HepG2 (cell line): ENCODE results near the gene TTC31. TPM values are rescaled to one million over a fixed set of nuclear protein-coding genes. Genes with fewer than 3 reads are reported as not detected.

Experiments
- ARHGAP35 ChIP-seq: sonication (generic); formaldehyde crosslinking; IDR thresholded peaks from 2 replicates; pipeline ENCODE4 v1.9.0; 2022; ENCODE audit warnings: mild to moderate bottlenecking, inconsistent platforms, moderate library complexity, missing genetic modification reagents, borderline replicate concordance
- CREB1 ChIP-seq, 2 experiments: fragments of 450-650 bp in 1 of 2; IDR thresholded peaks; 2 replicates each; pipeline ENCODE4 v1.6.1; 2016 to 2017; ENCODE audit warnings: control low read depth in 1 of 2, mild to moderate bottlenecking in 1 of 2, missing compliant biosample characterization in 1 of 2, missing genetic modification characterization in 1 of 2
- CREM ChIP-seq, 2 experiments: sonication (generic) in 1 of 2; formaldehyde crosslinking in 1 of 2; IDR thresholded peaks; 2 replicates each; pipeline versions ENCODE4 v1.4.0 to v1.6.1; 2016 to 2020; ENCODE audit warnings: antibody characterized with exemption in 1 of 2, mild to moderate bottlenecking in 1 of 2, missing genetic modification reagents in 1 of 2
- GABPA ChIP-seq, 2 experiments: IDR thresholded peaks; 2 replicates each; pipeline ENCODE4 v1.6.1; 2011 to 2016; ENCODE audit warnings: low read depth in 2 of 2, low read length in 1 of 2, missing biosample characterization in 1 of 2, missing genetic modification characterization in 1 of 2
- MTA3 ChIP-seq: sonication (generic); formaldehyde crosslinking; IDR thresholded peaks from 2 replicates; pipeline ENCODE4 v1.4.0; 2020; ENCODE audit warnings: missing genetic modification reagents
- ONECUT2 ChIP-seq: sonication (generic); formaldehyde crosslinking; IDR thresholded peaks from 2 replicates; pipeline ENCODE4 v1.4.0; 2020; ENCODE audit warnings: missing genetic modification reagents
- POLR2AphosphoS5 ChIP-seq: IDR thresholded peaks from 2 replicates; pipeline ENCODE4 v1.6.1; 2012; ENCODE audit warnings: low read depth, low read length
- RBFOX2 ChIP-seq: fragments of 200-400 bp; formaldehyde crosslinking; IDR thresholded peaks from 2 replicates; pipeline ENCODE4 v1.6.1; 2017; ENCODE audit warnings: low read depth, mild to moderate bottlenecking, low read length
- SIX4 ChIP-seq: sonication (generic); formaldehyde crosslinking; IDR thresholded peaks from 2 replicates; pipeline ENCODE4 v1.4.0; 2020; ENCODE audit warnings: missing genetic modification reagents
- TGIF2 ChIP-seq: IDR thresholded peaks from 2 replicates; pipeline ENCODE4 v1.6.1; 2016; ENCODE audit warnings: control low read depth, missing compliant biosample characterization
- THAP11 ChIP-seq: IDR thresholded peaks from 2 replicates; pipeline ENCODE4 v1.6.1; 2016; ENCODE audit warnings: missing biosample characterization, missing genetic modification reagents
- YEATS2 ChIP-seq: sonication (generic); formaldehyde crosslinking; IDR thresholded peaks from 2 replicates; pipeline ENCODE4 v1.4.0; 2020; ENCODE audit warnings: missing genetic modification reagents, borderline replicate concordance
- ZC3H4 ChIP-seq: sonication (generic); formaldehyde crosslinking; IDR thresholded peaks from 2 replicates; pipeline ENCODE4 v1.4.0; 2020; ENCODE audit warnings: missing genetic modification reagents, borderline replicate concordance
- ZFP37 ChIP-seq: sonication (generic); formaldehyde crosslinking; IDR thresholded peaks from 2 replicates; pipeline ENCODE4 v1.4.0; 2020; ENCODE audit warnings: missing genetic modification reagents, borderline replicate concordance
- ZFX ChIP-seq: sonication (generic); formaldehyde crosslinking; IDR thresholded peaks from 2 replicates; pipeline ENCODE4 v1.4.0; 2020; ENCODE audit warnings: mild to moderate bottlenecking, low read depth, missing genetic modification reagents, moderate library complexity
- ZNF431 ChIP-seq: sonication (generic); formaldehyde crosslinking; IDR thresholded peaks from 2 replicates; pipeline ENCODE4 v1.9.0; 2022; ENCODE audit warnings: missing genetic modification reagents, low read depth, mild to moderate bottlenecking, borderline replicate concordance
- ZNF432 ChIP-seq: sonication (generic); formaldehyde crosslinking; IDR thresholded peaks from 2 replicates; pipeline ENCODE4 v1.5.0; 2020; ENCODE audit warnings: missing genetic modification reagents, mild to moderate bottlenecking, borderline replicate concordance
- ZNF790 ChIP-seq: sonication (generic); formaldehyde crosslinking; IDR thresholded peaks from 2 replicates; pipeline ENCODE4 v1.8.0; 2022; ENCODE audit warnings: missing genetic modification reagents, mild to moderate bottlenecking, borderline replicate concordance
- ZNF83 ChIP-seq: sonication (generic); formaldehyde crosslinking; IDR thresholded peaks from 2 replicates; pipeline ENCODE4 v1.4.0; 2020; ENCODE audit warnings: missing genetic modification reagents, mild to moderate bottlenecking, borderline replicate concordance
- ZSCAN21 ChIP-seq: sonication (generic); formaldehyde crosslinking; IDR thresholded peaks from 2 replicates; pipeline ENCODE4 v1.8.0; 2022; ENCODE audit warnings: mild to moderate bottlenecking, missing genetic modification reagents, moderate library complexity, borderline replicate concordance
- polyA plus RNA-seq, 8 experiments: library from polyadenylated mRNA; depleted of rRNA in 3 of 8; stranded (reverse) in 7 of 8; unstranded in 1 of 8; fragments of >200 nt; fragmentation: Illumina TruSeq in 4 of 8; extraction: Trizol in 4 of 8; gene quantifications; 2 replicates each; pipeline versions ENCODE4 v1.2.1 to v1.2.3, GENCODE V29; 2011 to 2016; ENCODE audit warnings: low read depth in 4 of 8, missing spikeins in 1 of 8, mixed read lengths in 1 of 8; ENCODE audit not compliant: insufficient read depth in 1 of 8
- total RNA-seq, 5 experiments: library from RNA; depleted of rRNA; stranded (reverse); fragments of >200 nt; fragmentation: Illumina TruSeq; extraction: Trizol; gene quantifications; 2 replicates each; pipeline ENCODE4 v1.2.3, GENCODE V29; 2016; ENCODE audit warnings: low read depth in 1 of 5
- TF ChIP-seq, protein P1 (sequence below): sonication (generic); formaldehyde crosslinking; conservative IDR thresholded peaks from 2 replicates; pipeline ENCODE4 v1.8.0; 2022; ENCODE audit warnings: missing genetic modification reagents
- TF ChIP-seq, protein P2 (sequence below): sonication (generic); formaldehyde crosslinking; IDR thresholded peaks from 2 replicates; pipeline ENCODE4 v1.5.0; 2020; ENCODE audit warnings: mild to moderate bottlenecking, missing genetic modification reagents

TTC31 gene
- total and polyA plus RNA-seq, 2 of the 13 experiments (the other 11 are each of a cell fraction or from before 2014, with no cell fraction given): 28.3 to 39.5 TPM

GRCh38 chr2:74457129-74457548, 25.7 kb upstream of the TTC31 start (continued):
- TF ChIP-seq, protein P1, sequence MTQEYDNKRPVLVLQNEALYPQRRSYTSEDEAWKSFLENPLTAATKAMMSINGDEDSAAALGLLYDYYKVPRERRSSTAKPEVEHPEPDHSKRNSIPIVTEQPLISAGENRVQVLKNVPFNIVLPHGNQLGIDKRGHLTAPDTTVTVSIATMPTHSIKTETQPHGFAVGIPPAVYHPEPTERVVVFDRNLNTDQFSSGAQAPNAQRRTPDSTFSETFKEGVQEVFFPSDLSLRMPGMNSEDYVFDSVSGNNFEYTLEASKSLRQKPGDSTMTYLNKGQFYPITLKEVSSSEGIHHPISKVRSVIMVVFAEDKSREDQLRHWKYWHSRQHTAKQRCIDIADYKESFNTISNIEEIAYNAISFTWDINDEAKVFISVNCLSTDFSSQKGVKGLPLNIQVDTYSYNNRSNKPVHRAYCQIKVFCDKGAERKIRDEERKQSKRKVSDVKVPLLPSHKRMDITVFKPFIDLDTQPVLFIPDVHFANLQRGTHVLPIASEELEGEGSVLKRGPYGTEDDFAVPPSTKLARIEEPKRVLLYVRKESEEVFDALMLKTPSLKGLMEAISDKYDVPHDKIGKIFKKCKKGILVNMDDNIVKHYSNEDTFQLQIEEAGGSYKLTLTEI: no peak
- TF ChIP-seq GABPA (IDR thresholded peaks at IDR 0.05; ENCODE audit: low read depth, low read length): no peak
- no peak for TF ChIP-seq GABPA (CRISPR knock-in tag; IDR thresholded peaks at IDR 0.05; ENCODE audit: low read depth)
- no peak for TF ChIP-seq ZNF83 (CRISPR knock-in tag)
- TF ChIP-seq ZNF431 (CRISPR knock-in tag): 0 out of 2 replicates have a peak, but pooled peaks have one; percentile 54
- TF ChIP-seq ZC3H4 (CRISPR knock-in tag): no peak
- no peak for TF ChIP-seq ZNF790
- TF ChIP-seq, protein P2, sequence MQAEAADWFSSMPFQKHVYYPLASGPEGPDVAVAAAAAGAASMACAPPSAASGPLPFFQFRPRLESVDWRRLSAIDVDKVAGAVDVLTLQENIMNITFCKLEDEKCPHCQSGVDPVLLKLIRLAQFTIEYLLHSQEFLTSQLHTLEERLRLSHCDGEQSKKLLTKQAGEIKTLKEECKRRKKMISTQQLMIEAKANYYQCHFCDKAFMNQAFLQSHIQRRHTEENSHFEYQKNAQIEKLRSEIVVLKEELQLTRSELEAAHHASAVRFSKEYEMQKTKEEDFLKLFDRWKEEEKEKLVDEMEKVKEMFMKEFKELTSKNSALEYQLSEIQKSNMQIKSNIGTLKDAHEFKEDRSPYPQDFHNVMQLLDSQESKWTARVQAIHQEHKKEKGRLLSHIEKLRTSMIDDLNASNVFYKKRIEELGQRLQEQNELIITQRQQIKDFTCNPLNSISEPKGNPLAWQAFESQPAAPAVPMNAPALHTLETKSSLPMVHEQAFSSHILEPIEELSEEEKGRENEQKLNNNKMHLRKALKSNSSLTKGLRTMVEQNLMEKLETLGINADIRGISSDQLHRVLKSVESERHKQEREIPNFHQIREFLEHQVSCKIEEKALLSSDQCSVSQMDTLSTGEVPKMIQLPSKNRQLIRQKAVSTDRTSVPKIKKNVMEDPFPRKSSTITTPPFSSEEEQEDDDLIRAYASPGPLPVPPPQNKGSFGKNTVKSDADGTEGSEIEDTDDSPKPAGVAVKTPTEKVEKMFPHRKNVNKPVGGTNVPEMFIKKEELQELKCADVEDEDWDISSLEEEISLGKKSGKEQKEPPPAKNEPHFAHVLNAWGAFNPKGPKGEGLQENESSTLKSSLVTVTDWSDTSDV: no peak
- TF ChIP-seq MTA3 (CRISPR knock-in tag): no peak
- TF ChIP-seq ARHGAP35: 0 out of 2 replicates have a peak, but pooled peaks have one; percentile 13
- no peak for TF ChIP-seq CREM (IDR thresholded peaks at IDR 0.05)
- TF ChIP-seq CREM (CRISPR knock-in tag; IDR thresholded peaks at IDR 0.05): no peak
- TF ChIP-seq TGIF2 (CRISPR knock-in tag): no peak
- no peak for TF ChIP-seq SIX4 (CRISPR knock-in tag)
- TF ChIP-seq ZSCAN21 (CRISPR knock-in tag): peak; percentile 69; the same call in 1 of the 2 replicates
- no peak for TF ChIP-seq POLR2AphosphoS5
- TF ChIP-seq ZFP37 (CRISPR knock-in tag): no peak
- TF ChIP-seq RBFOX2: no peak
- no peak for TF ChIP-seq YEATS2
- TF ChIP-seq THAP11: peak; percentile 38; the same call in 1 of the 2 replicates
- TF ChIP-seq ZFX (CRISPR knock-in tag): no peak
- TF ChIP-seq ZNF432: no peak
- no peak for TF ChIP-seq CREB1 (IDR thresholded peaks at IDR 0.05)
- no peak for TF ChIP-seq CREB1 (CRISPR knock-in tag; IDR thresholded peaks at IDR 0.05)
- TF ChIP-seq ONECUT2: no peak
